Measurements from ENCODE around the gene CENPV.
"Not testable (repeated sequence)": the region's sequence is repeated elsewhere in the genome, so short reads cannot be mapped to it uniquely, and the experiment has no call there.

The CENPV gene

DNA sequence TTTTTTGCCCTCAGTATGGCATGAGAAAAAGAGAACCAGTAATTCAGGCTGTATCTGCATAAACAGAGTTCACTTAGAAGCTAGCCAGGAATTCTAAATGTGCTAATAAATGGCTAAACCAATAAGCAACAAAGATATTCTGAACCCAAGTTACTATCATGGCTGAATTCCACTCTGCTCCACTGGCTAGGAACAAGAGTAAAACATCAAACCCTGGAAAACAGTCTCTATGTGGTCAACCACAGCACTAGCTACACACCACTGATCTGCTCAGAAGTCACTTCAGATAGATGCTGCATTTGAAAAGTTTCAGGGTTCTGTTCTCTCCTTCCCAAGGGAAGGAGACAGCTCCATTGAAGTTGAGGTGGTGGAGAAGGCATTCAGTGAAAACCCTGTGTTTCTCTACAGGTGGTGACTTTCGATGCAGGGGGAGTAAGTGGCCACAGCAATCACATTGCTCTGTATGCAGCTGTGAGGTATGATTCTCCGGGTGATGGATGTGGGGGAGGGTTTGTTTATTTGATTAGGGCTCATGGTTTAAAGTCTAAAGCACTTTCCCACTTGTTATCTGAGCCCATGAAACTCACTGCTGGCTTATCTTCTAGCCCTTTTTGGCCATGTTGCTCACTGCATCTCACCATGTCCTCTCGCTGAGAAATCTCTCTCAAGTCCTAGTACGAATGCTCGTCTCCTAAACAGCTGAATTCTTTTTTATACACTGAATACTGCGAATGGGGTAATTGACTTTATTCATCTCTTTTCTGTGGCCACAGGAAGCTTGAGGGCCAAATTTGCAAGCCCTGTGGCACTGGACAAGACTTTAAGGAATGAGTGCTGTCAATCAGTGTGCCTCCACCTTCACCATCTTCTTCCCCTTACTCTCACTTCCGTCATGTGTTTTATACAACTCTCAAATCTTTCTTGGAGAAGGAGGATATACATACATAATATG, 39.9 kb downstream of the CENPV start (continued):
- TF ChIP-seq, protein P1, sequence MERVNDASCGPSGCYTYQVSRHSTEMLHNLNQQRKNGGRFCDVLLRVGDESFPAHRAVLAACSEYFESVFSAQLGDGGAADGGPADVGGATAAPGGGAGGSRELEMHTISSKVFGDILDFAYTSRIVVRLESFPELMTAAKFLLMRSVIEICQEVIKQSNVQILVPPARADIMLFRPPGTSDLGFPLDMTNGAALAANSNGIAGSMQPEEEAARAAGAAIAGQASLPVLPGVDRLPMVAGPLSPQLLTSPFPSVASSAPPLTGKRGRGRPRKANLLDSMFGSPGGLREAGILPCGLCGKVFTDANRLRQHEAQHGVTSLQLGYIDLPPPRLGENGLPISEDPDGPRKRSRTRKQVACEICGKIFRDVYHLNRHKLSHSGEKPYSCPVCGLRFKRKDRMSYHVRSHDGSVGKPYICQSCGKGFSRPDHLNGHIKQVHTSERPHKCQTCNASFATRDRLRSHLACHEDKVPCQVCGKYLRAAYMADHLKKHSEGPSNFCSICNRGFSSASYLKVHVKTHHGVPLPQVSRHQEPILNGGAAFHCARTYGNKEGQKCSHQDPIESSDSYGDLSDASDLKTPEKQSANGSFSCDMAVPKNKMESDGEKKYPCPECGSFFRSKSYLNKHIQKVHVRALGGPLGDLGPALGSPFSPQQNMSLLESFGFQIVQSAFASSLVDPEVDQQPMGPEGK (CRISPR knock-in tag; IDR thresholded peaks at IDR 0.05; ENCODE audit: borderline replicate concordance): no peak
- TF ChIP-seq, protein P2, sequence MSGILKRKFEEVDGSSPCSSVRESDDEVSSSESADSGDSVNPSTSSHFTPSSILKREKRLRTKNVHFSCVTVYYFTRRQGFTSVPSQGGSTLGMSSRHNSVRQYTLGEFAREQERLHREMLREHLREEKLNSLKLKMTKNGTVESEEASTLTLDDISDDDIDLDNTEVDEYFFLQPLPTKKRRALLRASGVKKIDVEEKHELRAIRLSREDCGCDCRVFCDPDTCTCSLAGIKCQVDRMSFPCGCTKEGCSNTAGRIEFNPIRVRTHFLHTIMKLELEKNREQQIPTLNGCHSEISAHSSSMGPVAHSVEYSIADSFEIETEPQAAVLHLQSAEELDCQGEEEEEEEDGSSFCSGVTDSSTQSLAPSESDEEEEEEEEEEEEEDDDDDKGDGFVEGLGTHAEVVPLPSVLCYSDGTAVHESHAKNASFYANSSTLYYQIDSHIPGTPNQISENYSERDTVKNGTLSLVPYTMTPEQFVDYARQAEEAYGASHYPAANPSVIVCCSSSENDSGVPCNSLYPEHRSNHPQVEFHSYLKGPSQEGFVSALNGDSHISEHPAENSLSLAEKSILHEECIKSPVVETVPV (CRISPR knock-in tag; IDR thresholded peaks at IDR 0.05): no peak
- TF ChIP-seq ARNTL (CRISPR knock-in tag; IDR thresholded peaks at IDR 0.05; ENCODE audit: borderline replicate concordance, low read depth): no peak

DNA sequence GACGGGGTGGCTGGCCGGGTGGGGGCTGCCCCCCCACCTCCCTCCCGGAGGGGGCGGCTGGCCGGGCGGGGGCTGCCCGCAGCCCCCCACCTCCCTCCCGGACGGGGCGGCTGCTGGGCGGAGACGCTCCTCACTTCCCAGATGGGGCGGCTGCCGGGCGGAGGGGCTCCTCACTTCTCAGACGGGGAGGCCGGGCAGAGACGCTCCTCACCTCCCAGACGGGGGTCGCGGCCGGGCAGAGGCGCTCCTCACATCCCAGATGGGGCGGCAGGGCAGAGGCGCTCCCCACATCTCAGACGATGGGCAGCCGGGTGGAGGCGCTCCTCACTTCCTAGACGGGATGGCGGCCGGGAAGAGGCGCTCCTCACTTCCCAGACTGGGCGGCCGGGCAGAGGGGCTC, 41.2 kb downstream of the CENPV start:
- not testable (repeated sequence) for ATAC-seq

DNA sequence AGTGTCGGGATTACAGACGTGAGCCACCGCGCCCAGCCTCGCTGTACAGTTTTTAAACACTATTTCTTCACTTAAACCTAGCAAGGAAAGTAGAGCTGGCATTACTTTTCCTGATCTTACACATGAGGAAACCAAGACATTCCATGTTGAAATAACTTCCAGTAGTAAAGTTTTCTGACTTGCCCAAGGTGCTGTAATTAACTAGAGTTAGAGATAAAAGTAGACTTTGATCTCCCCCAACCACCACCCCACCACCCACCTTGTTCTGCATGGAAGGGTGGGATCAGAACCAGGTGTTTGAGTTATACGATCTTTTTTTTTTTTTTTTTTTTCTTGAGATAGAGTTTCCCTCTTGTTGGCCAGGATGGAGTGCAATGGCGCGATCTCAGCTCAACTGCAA, 47.1 kb downstream of the CENPV start:
- TF ChIP-seq ZNF565 (CRISPR knock-in tag; conservative IDR thresholded peaks at IDR 0.05; ENCODE audit: low read depth) (no peak), ZFP30 (CRISPR knock-in tag; IDR thresholded peaks at IDR 0.05) (no peak), ZNF8 (CRISPR knock-in tag; IDR thresholded peaks at IDR 0.05) (no peak), ESRRG (CRISPR knock-in tag; IDR thresholded peaks at IDR 0.05) (no peak), SNAI2 (CRISPR knock-in tag; IDR thresholded peaks at IDR 0.05) (no peak), TOX (CRISPR knock-in tag; IDR thresholded peaks at IDR 0.05; ENCODE audit: borderline replicate concordance) (no peak), BACH2 (CRISPR knock-in tag; IDR thresholded peaks at IDR 0.05; ENCODE audit: borderline replicate concordance) (no peak)
- TF ChIP-seq, protein P2 (CRISPR knock-in tag; IDR thresholded peaks at IDR 0.05): no peak
- TF ChIP-seq, protein P3, sequence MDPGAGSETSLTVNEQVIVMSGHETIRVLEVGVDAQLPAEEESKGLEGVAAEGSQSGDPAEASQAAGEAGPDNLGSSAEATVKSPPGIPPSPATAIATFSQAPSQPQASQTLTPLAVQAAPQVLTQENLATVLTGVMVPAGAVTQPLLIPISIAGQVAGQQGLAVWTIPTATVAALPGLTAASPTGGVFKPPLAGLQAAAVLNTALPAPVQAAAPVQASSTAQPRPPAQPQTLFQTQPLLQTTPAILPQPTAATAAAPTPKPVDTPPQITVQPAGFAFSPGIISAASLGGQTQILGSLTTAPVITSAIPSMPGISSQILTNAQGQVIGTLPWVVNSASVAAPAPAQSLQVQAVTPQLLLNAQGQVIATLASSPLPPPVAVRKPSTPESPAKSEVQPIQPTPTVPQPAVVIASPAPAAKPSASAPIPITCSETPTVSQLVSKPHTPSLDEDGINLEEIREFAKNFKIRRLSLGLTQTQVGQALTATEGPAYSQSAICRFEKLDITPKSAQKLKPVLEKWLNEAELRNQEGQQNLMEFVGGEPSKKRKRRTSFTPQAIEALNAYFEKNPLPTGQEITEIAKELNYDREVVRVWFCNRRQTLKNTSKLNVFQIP (CRISPR knock-in tag; IDR thresholded peaks at IDR 0.05; ENCODE audit: borderline replicate concordance, low read depth): no peak
- TF ChIP-seq, protein P4, sequence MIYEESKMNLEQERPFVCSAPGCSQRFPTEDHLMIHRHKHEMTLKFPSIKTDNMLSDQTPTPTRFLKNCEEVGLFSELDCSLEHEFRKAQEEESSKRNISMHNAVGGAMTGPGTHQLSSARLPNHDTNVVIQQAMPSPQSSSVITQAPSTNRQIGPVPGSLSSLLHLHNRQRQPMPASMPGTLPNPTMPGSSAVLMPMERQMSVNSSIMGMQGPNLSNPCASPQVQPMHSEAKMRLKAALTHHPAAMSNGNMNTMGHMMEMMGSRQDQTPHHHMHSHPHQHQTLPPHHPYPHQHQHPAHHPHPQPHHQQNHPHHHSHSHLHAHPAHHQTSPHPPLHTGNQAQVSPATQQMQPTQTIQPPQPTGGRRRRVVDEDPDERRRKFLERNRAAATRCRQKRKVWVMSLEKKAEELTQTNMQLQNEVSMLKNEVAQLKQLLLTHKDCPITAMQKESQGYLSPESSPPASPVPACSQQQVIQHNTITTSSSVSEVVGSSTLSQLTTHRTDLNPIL (CRISPR knock-in tag; IDR thresholded peaks at IDR 0.05; ENCODE audit: low read depth): no peak
- TF ChIP-seq, protein P5, sequence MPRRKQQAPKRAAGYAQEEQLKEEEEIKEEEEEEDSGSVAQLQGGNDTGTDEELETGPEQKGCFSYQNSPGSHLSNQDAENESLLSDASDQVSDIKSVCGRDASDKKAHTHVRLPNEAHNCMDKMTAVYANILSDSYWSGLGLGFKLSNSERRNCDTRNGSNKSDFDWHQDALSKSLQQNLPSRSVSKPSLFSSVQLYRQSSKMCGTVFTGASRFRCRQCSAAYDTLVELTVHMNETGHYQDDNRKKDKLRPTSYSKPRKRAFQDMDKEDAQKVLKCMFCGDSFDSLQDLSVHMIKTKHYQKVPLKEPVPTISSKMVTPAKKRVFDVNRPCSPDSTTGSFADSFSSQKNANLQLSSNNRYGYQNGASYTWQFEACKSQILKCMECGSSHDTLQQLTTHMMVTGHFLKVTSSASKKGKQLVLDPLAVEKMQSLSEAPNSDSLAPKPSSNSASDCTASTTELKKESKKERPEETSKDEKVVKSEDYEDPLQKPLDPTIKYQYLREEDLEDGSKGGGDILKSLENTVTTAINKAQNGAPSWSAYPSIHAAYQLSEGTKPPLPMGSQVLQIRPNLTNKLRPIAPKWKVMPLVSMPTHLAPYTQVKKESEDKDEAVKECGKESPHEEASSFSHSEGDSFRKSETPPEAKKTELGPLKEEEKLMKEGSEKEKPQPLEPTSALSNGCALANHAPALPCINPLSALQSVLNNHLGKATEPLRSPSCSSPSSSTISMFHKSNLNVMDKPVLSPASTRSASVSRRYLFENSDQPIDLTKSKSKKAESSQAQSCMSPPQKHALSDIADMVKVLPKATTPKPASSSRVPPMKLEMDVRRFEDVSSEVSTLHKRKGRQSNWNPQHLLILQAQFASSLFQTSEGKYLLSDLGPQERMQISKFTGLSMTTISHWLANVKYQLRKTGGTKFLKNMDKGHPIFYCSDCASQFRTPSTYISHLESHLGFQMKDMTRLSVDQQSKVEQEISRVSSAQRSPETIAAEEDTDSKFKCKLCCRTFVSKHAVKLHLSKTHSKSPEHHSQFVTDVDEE (CRISPR knock-in tag; IDR thresholded peaks at IDR 0.05): no peak
- no peak for ATAC-seq

DNA sequence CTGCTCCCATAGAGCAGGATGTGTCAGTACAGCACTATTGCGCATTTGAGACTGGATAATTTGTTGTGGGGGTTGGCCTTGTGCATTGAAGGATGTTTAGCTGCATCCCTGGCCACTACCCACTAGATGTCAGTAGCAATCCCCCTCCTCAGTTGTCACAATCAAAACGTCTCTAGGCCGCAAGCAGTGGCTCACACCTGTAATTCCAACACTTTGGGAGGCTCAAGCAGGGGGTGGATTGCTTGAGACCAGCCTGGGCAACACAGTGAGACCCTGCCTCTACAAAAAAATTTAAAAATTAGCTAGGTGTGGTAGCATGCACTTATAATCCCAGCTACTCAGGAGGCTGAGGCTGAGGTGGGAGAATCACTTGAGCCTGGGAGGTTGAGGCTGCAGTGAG, 48.4 kb downstream of the CENPV start:
- peak; percentile 85 for ATAC-seq
- TF ChIP-seq ARNTL (CRISPR knock-in tag; IDR thresholded peaks at IDR 0.05; ENCODE audit: borderline replicate concordance, low read depth) (no peak), ZC3H10 (CRISPR knock-in tag; IDR thresholded peaks at IDR 0.05) (no peak), SNAI2 (CRISPR knock-in tag; IDR thresholded peaks at IDR 0.05) (no peak), ISL1 (CRISPR knock-in tag; IDR thresholded peaks at IDR 0.05) (no peak), PPARA (CRISPR knock-in tag; IDR thresholded peaks at IDR 0.05; ENCODE audit: borderline replicate concordance) (no peak), ESRRG (CRISPR knock-in tag; IDR thresholded peaks at IDR 0.05) (no peak), ZFP3 (CRISPR knock-in tag; IDR thresholded peaks at IDR 0.05) (no peak), ZFP30 (CRISPR knock-in tag; IDR thresholded peaks at IDR 0.05) (no peak), TOX (CRISPR knock-in tag; IDR thresholded peaks at IDR 0.05; ENCODE audit: borderline replicate concordance) (no peak)
- TF ChIP-seq, protein P1 (CRISPR knock-in tag; IDR thresholded peaks at IDR 0.05; ENCODE audit: borderline replicate concordance): no peak
- TF ChIP-seq, protein P5 (CRISPR knock-in tag; IDR thresholded peaks at IDR 0.05): no peak

All from SK-N-SH treated with all-trans-retinoic acid at 6 μM for 48 hours (cell line).